Effector CD4-positive, alpha-beta T cell (primary cell): Measurements from ENCODE around the gene F7.
"Not testable (repeated sequence)": the region's sequence is repeated elsewhere in the genome, so short reads cannot be mapped to it uniquely, and the experiment has no call there.

Source experiments
- DNase-seq: peaks from one replicate; pipeline ENCODE4 v3.0.0-alpha.2; 2020

Gene F7

GRCh38 chr13:113105921-113106452 is 396 bp downstream of the F7 start:
- no peak for DNase-seq

- DNase-seq: no peak
These were observed 1.2 kb downstream of the F7 start for GRCh38 chr13:113106711-113107351.

GRCh38 chr13:113108521-113108920 is 2.9 kb downstream of the F7 start:
- not testable (repeated sequence) for DNase-seq

- no peak for DNase-seq
These were observed 3.8 kb downstream of the F7 start for GRCh38 chr13:113109151-113110047.

GRCh38 chr13:113110048-113110851 is 4.7 kb downstream of the F7 start:
- DNase-seq: no peak

GRCh38 chr13:113110852-113111315 is 5.3 kb downstream of the F7 start:
- DNase-seq: no peak

GRCh38 chr13:113111821-113112220 is 6.2 kb downstream of the F7 start:
- DNase-seq: not testable (repeated sequence)

- not testable (repeated sequence) for DNase-seq
These were observed 6.9 kb downstream of the F7 start for GRCh38 chr13:113112475-113112874.

- no peak for DNase-seq
These were observed 7.6 kb downstream of the F7 start for GRCh38 chr13:113112893-113113845.

GRCh38 chr13:113113846-113114271 is 8.3 kb downstream of the F7 start:
- no peak for DNase-seq

- no peak for DNase-seq
These were observed 9.1 kb downstream of the F7 start for GRCh38 chr13:113114511-113115362.

- no peak for DNase-seq
These were observed 10.0 kb downstream of the F7 start for GRCh38 chr13:113115363-113116205.

GRCh38 chr13:113116206-113116800 is 10.7 kb downstream of the F7 start:
- no peak for DNase-seq

- DNase-seq: no peak
These were observed 11.3 kb downstream of the F7 start for GRCh38 chr13:113116871-113117271.

GRCh38 chr13:113117335-113117872 is 11.8 kb downstream of the F7 start:
- no peak for DNase-seq

GRCh38 chr13:113117911-113118260 is 12.3 kb downstream of the F7 start:
- no peak for DNase-seq

- no peak for DNase-seq
These were observed 12.8 kb downstream of the F7 start for GRCh38 chr13:113118261-113119021.

- no peak for DNase-seq
These were observed 13.7 kb downstream of the F7 start for GRCh38 chr13:113119166-113119821.
